ENCODE data around the gene MCAM.

MCAM gene

DNA sequence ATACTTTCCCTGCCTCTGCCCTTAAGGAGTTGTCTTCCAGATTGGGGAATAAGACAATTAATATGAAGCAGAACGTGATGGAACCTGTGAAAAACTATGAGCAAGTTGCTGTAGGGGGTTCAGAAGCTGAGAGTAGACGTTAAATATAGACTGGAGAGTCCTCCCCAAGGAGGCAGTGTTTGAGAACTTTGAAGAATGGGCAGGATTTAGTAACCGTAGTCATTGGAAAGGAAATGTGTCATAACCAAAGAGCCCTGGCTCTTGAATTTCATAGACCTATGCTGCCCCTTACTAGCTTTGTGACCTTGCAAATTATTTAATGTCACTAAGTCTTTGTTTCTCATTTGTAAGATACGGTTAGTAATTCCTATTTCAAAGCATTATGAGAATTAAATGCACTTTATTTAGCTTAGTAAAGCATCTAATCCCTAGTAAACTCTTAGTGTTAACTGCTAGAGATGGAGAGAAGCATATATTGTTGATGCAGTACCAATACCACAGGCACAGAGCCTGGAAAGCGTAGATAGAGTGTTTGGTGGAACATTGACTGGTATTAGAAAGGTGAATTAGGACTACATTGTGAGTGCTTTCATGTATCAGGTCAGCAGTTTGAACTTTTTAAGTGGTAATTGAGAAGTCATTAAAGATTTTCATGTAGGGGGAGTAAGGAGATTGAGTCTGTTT lies 54.1 kb downstream of the MCAM start:
- H3K4me1 Mint-ChIP-seq: peaks cover 34% of the 10 kb centered on the region

DNA sequence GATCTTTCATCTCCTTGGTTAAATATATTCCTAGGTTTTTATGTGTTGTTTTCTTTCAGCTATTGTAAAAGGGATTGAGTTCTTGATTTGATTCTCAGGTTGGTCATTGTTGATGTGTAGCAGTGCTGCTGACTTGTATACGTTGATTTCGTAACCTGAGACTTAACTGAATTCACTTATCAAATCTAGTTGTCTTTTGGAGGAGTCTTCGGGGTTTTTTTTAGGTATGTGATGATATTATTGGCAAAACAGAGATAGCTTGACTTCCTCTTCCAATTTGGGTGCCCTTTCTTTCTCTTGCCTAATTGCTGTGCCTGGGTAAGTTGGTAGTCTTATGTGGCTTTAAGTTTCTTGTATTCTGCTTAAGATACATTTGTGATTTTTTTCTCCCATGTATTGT lies 57.9 kb downstream of the MCAM start:
- Mint-ChIP-seq H3K4me1 (peaks cover 27% of the 10 kb centered on the region), H3K9me3 (no peaks in the 10 kb centered on the region), H3K36me3 (peaks cover 2% of the 10 kb centered on the region), H3K4me3 (peak overlapping the region; percentile 48), H3K27ac (peak overlapping the region; percentile 91), H3K27me3 (no peaks in the 10 kb centered on the region)
- DNase-seq (ENCODE audit: low spot score in 2 of 2): no peak
- no peak for ATAC-seq (ENCODE audit: low read depth)

More for the DNA sequence above, 54.1 kb downstream of the MCAM start:
- peaks cover 2% of the 10 kb centered on the region for H3K36me3 Mint-ChIP-seq
- H3K27me3 Mint-ChIP-seq: no peaks in the 10 kb centered on the region
- no peak overlapping the region for H3K27ac Mint-ChIP-seq
- ATAC-seq (ENCODE audit: low read depth): no peak
- H3K9me3 Mint-ChIP-seq: no peaks in the 10 kb centered on the region
- no peak overlapping the region for H3K4me3 Mint-ChIP-seq
- DNase-seq (ENCODE audit: low spot score in 2 of 2): no peak

All from memory B cell (primary cell).